IPS-18a (cell line): Measurements from ENCODE around the gene CISD3.

Experiments used
- H3K27ac ChIP-seq: one replicate; pipeline ENCODE4 v1.5.1; 2013; ENCODE audit warnings: low read length
- H3K27me3 ChIP-seq: one replicate; pipeline ENCODE4 v1.6.1; 2013; ENCODE audit warnings: mild to moderate bottlenecking, low read length; ENCODE audit not compliant: control insufficient read depth, insufficient read depth
- H3K36me3 ChIP-seq: one replicate; pipeline ENCODE4 v1.6.1; 2013; ENCODE audit warnings: low read depth, low read length; ENCODE audit not compliant: control insufficient read depth
- H3K4me1 ChIP-seq: one replicate; pipeline ENCODE4 v1.6.1; 2013; ENCODE audit warnings: low read depth, low read length; ENCODE audit not compliant: control insufficient read depth
- H3K4me3 ChIP-seq: one replicate; pipeline ENCODE4 v1.5.1; 2013; ENCODE audit warnings: low read length
- H3K9ac ChIP-seq: one replicate; pipeline ENCODE4 v1.6.1; 2013; ENCODE audit warnings: mild to moderate bottlenecking, low read length, moderate library complexity
- H3K9me3 ChIP-seq: one replicate; pipeline ENCODE4 v1.6.1; 2013; ENCODE audit warnings: low read depth, low read length; ENCODE audit not compliant: control insufficient read depth

CISD3 gene

DNA sequence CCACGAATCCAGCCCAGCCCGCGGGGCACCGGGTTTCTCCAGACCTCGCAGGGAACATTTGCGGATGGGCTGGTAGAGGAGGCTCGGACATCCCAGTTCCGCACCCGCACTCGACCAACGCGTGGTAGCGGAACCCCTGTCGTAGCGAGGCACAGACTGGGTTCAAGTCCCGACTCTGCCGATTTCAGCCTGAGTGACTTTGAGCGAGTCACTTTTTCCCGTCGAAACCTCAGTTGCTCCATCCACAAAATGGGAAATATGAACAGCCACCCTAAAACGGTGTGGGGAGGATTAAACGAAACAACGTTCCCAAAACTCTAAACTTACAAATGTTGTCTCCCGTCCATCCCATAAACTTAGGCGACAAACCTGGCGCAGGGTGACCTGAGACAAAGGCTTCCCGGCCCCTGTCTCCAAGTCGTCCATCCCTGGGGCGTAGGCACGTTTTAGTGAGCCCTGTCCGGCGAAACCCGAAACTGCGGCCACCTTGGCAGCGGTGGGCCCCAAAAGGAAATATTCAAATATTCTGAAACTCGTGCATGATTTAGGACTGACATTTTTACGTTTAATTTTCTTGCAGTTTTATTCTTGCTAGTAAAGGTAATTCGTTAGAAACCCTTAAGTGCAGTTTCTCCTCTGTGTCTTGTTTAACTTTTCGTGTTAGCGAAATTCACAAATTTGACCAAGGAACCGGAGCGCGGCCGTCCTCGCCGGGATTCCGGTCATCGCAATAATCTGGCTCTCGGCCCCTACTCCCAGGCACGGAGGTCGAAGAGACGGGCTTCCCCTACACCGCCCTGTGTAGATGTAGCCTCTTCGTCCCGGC is 27.0 kb upstream of the CISD3 start:
- H3K27me3 ChIP-seq: peaks cover 84% of the 10 kb centered on the region
- peaks cover 35% of the 10 kb centered on the region for H3K4me1 ChIP-seq

DNA sequence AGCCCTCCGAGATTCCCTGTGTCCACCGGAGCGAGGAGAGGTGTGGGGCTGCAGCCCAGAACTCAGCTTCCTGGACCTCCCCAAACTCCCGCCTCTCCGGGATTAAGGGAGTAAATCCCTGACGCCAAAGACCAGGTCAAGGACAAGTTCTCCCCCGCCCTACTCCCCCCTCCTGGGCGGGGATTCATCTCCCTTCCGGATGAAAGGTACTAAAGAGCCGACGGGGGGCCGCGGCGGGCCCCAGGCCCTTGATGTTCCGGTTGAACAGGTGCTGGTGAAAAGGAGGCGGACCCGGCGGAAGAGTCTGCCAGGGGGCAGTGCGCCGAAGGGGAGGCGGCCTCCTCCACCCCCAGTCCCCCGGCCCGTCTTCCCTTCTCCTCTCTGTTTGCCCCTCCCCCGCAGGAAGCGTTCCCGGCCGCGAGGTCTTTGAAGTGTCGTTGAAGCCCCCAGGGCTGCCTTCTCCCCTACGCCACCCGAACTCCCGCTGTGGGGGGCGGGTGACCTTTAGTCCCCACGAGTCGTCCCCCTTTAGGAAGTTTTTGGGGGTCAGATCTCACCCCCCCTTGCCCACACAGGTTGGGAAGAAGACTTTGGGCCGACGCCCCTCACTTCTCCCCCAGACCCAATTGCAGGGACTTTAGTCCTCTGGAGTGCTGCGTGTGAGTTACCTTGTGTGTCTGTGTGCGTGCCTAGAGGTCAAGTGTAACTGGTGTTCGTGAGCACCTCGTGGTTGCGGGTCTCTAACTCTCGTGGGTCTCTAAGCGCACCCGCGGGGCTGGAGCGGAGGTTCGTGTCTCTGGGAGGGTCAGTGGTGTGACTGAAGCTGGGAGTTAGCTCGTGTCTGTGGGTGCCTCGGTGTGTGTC is 26.2 kb upstream of the CISD3 start:
- H3K27ac ChIP-seq: no peak overlapping the region
- H3K4me3 ChIP-seq: peak overlapping the region; percentile 58
- H3K9ac ChIP-seq: peak overlapping the region; percentile 41
- no peaks in the 10 kb centered on the region for H3K9me3 ChIP-seq
- peaks cover 82% of the 10 kb centered on the region for H3K27me3 ChIP-seq
- peaks cover 35% of the 10 kb centered on the region for H3K4me1 ChIP-seq
- no peaks in the 10 kb centered on the region for H3K36me3 ChIP-seq

More for the DNA sequence above, 27.0 kb upstream of the CISD3 start:
- Histone ChIP-seq H3K4me3 (peak overlapping the region; percentile 42), H3K36me3 (no peaks in the 10 kb centered on the region), H3K27ac (no peak overlapping the region), H3K9me3 (no peaks in the 10 kb centered on the region), H3K9ac (no peak overlapping the region)

DNA sequence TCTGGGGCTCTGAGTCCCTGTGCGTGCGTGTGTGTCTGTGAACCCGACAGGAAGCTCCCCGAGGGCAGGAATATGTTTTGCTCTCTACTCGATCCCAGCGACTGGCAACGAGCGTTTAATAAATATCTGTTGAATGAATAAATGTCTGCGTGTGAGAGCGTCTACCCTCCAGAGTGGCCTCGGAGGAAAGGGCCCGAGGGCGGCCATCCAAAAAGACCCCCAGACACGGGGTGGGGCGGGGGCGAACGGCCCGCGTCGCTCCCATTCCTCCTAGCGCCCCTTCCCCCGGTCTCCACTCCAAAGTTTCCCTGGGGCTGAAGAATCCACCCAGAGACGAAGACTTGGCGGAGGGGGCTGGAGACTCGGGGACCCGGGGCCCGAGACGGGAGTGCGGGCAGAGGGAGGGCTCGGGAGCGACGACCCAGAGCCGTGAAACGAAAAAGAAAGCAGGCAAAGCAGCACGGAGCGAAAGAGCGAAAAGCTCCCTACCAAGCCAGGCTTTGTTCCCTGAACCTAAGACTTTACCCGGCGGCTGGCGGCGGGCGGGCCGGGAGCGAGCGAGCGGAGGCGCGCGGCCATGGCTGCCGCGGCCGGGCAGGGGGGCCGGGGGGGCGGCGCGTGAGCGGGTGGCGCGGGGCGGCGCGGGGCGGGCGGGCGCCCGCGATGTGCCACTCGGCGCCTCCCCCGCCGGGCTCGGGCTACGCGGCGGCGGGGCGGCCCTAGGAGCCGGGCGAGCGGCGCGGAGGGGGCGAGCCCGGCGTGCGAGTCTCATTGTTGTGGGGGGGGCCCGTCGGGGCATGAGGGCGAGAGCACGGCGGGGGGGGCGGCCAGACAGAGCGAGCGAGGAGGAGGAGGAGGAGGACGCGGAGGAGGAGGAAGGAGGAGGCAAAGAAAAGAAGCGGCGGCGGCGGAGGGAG is 25.3 kb upstream of the CISD3 start, which contains the start of gene MLLT6:
Gene MLLT6 (plus strand): TSS at position 668 of the 917 bp plus-strand sequence. CDS start 360 bp downstream, outside the sequence.
- Histone ChIP-seq H3K4me1 (peaks cover 35% of the 10 kb centered on the region), H3K36me3 (no peaks in the 10 kb centered on the region), H3K27me3 (peaks cover 73% of the 10 kb centered on the region), H3K4me3 (peak within 1 kb of the TSS; percentile 73), H3K27ac (no peak within 1 kb of the TSS), H3K9me3 (no peaks in the 10 kb centered on the region), H3K9ac (peak within 1 kb of the TSS; percentile 41)

DNA sequence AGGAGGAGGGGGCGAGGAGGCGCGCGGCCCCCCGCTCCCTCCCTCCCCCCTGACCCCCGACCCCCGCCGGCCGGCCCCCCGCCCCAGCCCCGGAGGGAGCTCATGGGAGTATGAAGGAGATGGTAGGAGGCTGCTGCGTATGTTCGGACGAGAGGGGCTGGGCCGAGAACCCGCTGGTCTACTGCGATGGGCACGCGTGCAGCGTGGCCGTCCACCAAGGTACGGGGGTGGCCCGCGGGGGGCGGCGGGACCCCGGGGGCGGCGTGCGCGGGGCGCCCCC is 24.7 kb upstream of the CISD3 start:
- H3K4me1 ChIP-seq: peaks cover 35% of the 10 kb centered on the region
- no peak overlapping the region for H3K9ac ChIP-seq
- no peaks in the 10 kb centered on the region for H3K36me3 ChIP-seq
- peak overlapping the region; percentile 73 for H3K4me3 ChIP-seq
- H3K9me3 ChIP-seq: no peaks in the 10 kb centered on the region
- H3K27ac ChIP-seq: no peak overlapping the region
- H3K27me3 ChIP-seq: peaks cover 67% of the 10 kb centered on the region

DNA sequence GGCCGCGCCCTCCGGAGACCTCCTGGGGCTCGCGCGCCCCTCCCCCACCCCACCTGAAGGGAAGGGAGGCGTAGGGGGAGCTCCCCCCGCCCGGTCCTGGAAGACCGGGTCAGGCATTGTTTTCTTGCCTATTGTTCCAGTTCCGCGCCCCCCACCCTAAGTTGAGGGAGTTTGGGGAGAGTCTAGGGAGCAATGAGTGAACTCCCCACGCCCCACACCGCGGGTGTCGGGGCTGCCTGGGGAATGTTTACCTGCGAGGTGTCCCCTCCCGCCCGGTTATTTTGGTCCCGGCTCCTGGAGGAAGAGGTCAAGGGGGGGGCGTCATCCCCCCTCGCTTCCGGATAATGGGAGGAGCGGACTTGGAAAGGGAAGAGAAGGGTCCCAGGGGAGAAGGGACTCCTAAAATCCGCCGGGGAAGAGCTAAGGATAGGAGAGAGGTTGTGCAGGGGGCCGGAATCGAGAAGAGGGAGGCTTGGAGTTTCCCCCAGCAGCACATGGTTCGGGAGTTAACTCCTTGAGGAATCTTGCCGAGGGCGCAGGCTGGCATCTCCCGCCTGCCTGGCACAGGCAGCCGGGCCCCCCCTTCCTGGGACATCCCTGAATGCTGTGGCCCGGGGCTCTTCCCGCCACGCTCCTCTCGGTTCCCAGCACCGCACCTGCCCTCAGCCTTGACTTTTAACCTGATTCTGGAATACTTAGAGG is 24.2 kb upstream of the CISD3 start:
- Histone ChIP-seq H3K36me3 (no peaks in the 10 kb centered on the region), H3K27ac (no peak overlapping the region), H3K9me3 (no peaks in the 10 kb centered on the region), H3K4me3 (peak overlapping the region; percentile 73), H3K9ac (peak overlapping the region; percentile 18), H3K4me1 (peaks cover 34% of the 10 kb centered on the region), H3K27me3 (peaks cover 62% of the 10 kb centered on the region)

DNA sequence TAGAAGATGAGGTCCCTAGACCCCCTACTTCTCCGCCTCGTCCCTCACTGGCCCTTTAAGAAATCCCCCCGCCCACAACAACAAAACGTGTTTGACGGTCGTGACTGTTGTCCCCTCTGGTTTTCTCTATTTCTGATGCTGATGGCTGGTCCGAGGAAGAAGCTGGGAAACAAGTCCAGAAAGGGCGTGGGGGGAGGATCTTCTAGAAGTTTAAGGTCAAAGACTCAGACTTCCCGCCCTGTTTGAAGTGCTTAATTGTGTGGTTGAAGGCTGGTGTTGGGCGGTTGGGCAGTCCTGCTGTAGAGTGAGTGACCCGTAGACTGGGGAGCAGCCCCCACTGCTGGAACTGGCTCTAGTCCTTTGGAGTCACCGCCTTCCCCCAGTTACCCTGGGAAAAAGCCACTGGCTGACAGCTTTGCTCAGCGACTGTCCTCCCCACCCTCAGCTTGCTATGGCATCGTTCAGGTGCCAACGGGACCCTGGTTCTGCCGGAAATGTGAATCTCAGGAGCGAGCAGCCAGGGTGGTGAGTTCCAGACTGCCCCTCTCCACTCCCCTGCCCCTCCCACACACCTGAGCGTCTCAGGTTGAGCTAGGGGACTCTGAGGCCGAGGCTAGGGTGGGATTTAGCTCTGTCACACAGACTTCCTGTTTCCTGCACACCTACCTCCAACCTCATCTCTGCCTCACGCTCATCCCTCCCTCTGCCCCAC is 23.5 kb upstream of the CISD3 start:
- H3K4me3 ChIP-seq: peak overlapping the region; percentile 73
- H3K9ac ChIP-seq: peak overlapping the region; percentile 18
- H3K27ac ChIP-seq: no peak overlapping the region
- no peaks in the 10 kb centered on the region for H3K36me3 ChIP-seq
- H3K4me1 ChIP-seq: peaks cover 28% of the 10 kb centered on the region
- no peaks in the 10 kb centered on the region for H3K9me3 ChIP-seq
- peaks cover 55% of the 10 kb centered on the region for H3K27me3 ChIP-seq

DNA sequence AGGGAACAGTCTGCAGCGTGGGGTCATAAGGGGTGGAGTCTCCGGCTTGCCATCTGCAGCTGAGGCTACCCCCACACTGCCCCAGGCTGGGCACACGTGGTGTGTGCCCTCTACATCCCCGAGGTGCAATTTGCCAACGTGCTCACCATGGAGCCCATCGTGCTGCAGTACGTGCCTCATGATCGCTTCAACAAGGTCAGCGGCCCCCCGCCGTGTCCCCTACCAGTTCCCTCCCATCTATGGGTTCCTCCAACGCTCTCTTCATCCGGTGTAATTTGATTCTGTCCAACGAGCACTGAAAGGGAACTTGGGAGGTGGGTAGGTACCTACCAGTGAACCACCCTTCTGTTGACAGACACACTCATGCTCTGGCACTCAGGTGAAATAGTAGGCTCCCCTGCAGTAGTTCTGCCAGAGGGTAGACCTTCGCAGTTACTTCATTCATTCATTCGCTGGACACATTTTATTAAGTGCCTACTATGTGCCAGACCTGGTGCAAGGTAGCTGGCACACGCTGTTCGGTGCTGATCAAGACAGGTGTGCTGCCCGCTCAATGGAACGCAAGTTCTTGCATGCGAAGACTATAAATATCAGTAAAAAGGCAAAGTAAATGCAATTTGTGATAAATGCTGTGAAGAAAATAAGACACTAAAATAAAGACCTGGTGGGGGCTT is 22.3 kb upstream of the CISD3 start:
- Histone ChIP-seq H3K27me3 (peaks cover 43% of the 10 kb centered on the region), H3K9ac (no peak overlapping the region), H3K9me3 (no peaks in the 10 kb centered on the region), H3K4me3 (no peak overlapping the region), H3K4me1 (peaks cover 25% of the 10 kb centered on the region), H3K27ac (no peak overlapping the region), H3K36me3 (no peaks in the 10 kb centered on the region)

DNA sequence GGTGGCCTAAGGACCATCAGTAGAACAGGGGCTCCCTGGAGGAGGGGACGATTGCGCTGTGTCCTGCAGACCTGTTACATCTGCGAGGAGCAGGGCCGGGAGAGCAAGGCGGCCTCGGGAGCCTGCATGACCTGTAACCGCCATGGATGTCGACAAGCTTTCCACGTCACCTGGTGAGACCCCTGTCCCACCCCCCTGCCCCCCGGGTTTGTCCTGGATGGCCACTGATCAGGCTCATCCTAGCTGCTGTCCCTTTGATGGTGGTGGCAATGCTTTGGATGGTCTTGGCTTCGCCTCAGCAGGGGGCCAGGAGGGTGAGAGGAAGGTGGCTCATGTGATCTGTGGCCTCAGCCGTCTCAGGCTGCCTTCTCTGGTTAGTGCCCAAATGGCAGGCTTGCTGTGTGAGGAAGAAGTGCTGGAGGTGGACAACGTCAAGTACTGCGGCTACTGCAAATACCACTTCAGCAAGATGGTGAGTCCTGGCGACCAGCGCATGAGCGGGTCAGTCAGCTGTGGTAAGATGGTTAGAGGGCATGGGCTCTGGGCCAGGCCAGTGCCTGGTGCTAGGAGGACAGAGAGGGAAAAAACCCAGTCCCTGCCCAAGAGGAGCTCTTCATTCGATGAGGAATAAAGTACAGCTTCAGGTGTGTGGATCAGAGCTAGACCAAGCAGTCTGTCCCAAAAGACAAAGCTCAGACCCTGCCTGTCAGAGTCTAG is 20.9 kb upstream of the CISD3 start:
- no peak overlapping the region for H3K27ac ChIP-seq
- peaks cover 30% of the 10 kb centered on the region for H3K27me3 ChIP-seq
- no peak overlapping the region for H3K4me3 ChIP-seq
- H3K9ac ChIP-seq: no peak overlapping the region
- peaks cover 23% of the 10 kb centered on the region for H3K4me1 ChIP-seq
- no peaks in the 10 kb centered on the region for H3K36me3 ChIP-seq
- no peaks in the 10 kb centered on the region for H3K9me3 ChIP-seq

DNA sequence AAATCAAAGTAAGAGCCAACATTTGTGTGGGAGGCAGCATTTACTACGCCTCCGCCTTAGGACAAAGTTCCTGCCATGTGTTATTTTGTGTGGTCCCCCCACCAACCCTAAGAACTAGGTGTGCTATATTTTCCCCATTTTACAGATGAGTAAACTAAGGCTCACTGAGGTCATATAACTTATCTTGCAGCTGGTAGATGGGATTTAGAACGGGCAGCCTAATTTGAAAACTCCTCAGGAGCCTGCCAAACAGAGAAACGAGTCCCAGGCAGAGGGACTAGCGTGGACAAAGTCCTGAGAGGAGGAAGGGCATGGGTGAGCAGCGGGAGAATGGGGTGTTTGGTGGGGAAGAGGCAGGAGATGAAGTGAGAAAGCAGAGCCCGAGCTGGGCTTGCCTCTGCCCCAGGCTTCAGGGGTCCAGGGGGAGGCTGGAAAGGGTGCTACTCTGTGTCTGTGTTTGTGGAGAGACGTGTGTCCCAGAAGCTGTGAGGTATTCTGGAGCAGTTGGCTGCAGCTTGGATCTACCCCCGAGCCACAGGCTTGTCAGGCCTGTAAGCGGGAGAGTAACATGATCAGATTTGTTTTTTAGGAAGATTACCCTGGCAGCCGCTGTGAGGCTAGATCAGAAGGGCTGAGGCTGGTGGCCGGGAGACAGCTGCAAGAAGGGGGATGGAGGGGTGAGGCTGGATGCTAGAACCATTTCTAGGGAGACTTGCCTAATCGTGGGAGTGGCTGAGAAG is 20.1 kb upstream of the CISD3 start:
- Histone ChIP-seq H3K9ac (no peak overlapping the region), H3K36me3 (no peaks in the 10 kb centered on the region), H3K27ac (no peak overlapping the region), H3K27me3 (peaks cover 25% of the 10 kb centered on the region), H3K4me3 (no peak overlapping the region), H3K4me1 (peaks cover 22% of the 10 kb centered on the region), H3K9me3 (no peaks in the 10 kb centered on the region)
